HCT116 (cell line): Measurements from ENCODE around the gene CDK19. TPM values are rescaled to one million over a fixed set of nuclear protein-coding genes. Genes with fewer than 3 reads are reported as not detected.

ENCODE experiments used
- ATAC-seq: fragments of 200-7000 bp; cut with Tn5 transposase; 2 replicates; pipeline ENCODE4 v1.9.1; 2020; ENCODE audit warnings: mild to moderate bottlenecking, moderate library complexity
- BruUV-seq: library from RNA; stranded (reverse); fragments of 400-500 nt; replicated peaks from 2 replicates; lab custom pipeline; 2021; lab: Mats Ljungman, UMichigan
- CTCF ChIA-PET: fragments of 300-600 bp; sonication (Branson Sonifier 250); formaldehyde crosslinking; loops from one replicate; lab custom pipeline; 2021; ENCODE audit warnings: antibody characterized with exemption; lab: Charles Lee
- POLR2A ChIA-PET: fragments of 300-600, 350-600 bp; sonication (Branson Sonifier 250); formaldehyde crosslinking; loops from one replicate; lab custom pipeline; 2021; ENCODE audit warnings: antibody characterized with exemption; lab: Charles Lee
- RAD21 ChIA-PET, 2 experiments: fragments of 300-600 bp; sonication (Branson Sonifier 250); formaldehyde crosslinking; loops; one replicate each; lab custom pipeline; 2023; ENCODE audit warnings: low total read pairs in 2 of 2; ENCODE audit not compliant: uncharacterized antibody in 2 of 2, unreplicated experiment in 2 of 2, low non-redundant PET in 1 of 2; lab: Charles Lee
- DNase-seq: peaks from one replicate; pipeline ENCODE4 v3.0.0-alpha.2; 2010; ENCODE audit warnings: low read depth, low spot score
- H2AFZ ChIP-seq: fragments of 200-600 bp; shearing (Covaris generic), sonication (generic); 2 replicates; pipeline ENCODE4 v1.6.1; 2017; ENCODE audit warnings: low read depth, mixed run types, mixed read lengths, antibody characterized with exemption, low read length; ENCODE audit not compliant: poor library complexity, severe bottlenecking
- H3K27ac ChIP-seq: 2 replicates; pipeline ENCODE4 v1.5.1; 2012; ENCODE audit warnings: low read depth, low read length
- H3K27me3 ChIP-seq: fragments of 200-600 bp; sonication (generic); 2 replicates; pipeline ENCODE4 v1.6.1; 2016; ENCODE audit warnings: mixed run types, low read length, mixed read lengths; ENCODE audit not compliant: insufficient read depth
- H3K36me3 ChIP-seq, 2 experiments: fragments of 200-500 bp in 1 of 2; fragments of 200-600 bp in 1 of 2; sonication (Bioruptor generic) in 1 of 2; sonication (generic) in 1 of 2; 2 replicates each; pipeline versions ENCODE4 v1.5.1 to v1.6.1; 2014 to 2016; ENCODE audit warnings: low read length in 2 of 2, inconsistent platforms in 1 of 2, mixed read lengths in 1 of 2, mixed run types in 1 of 2; ENCODE audit not compliant: insufficient read depth in 2 of 2, control insufficient read depth in 1 of 2
- H3K4me1 ChIP-seq, 2 experiments: fragments of 200-600 bp in 1 of 2; sonication (generic) in 1 of 2; 2 replicates each; pipeline versions ENCODE4 v1.5.1 to v1.6.1; 2012 to 2017; ENCODE audit warnings: low read length in 2 of 2, inconsistent platforms in 1 of 2, mild to moderate bottlenecking in 1 of 2, mixed read lengths in 1 of 2, mixed run types in 1 of 2, moderate library complexity in 1 of 2; ENCODE audit not compliant: insufficient read depth in 2 of 2, control insufficient read depth in 1 of 2
- H3K4me2 ChIP-seq: fragments of 200-600 bp; sonication (generic); 2 replicates; pipeline ENCODE4 v1.6.1; 2017; ENCODE audit warnings: mixed run types, low read length, mixed read lengths
- H3K4me3 ChIP-seq, 2 experiments: fragments of 200-600 bp in 1 of 2; sonication (generic) in 1 of 2; replicated peaks in 1 of 2; 2 replicates each; pipeline ENCODE4 v1.5.1; 2011 to 2016; ENCODE audit warnings: low read length in 2 of 2, control low read depth in 1 of 2, low read depth in 1 of 2, mild to moderate bottlenecking in 1 of 2, mixed read lengths in 1 of 2, mixed run types in 1 of 2
- H3K79me2 ChIP-seq: fragments of 200-600 bp; sonication (generic); 2 replicates; pipeline ENCODE4 v1.6.1; 2017; ENCODE audit warnings: mild to moderate bottlenecking, mixed run types, low read length, moderate library complexity, mixed read lengths; ENCODE audit not compliant: insufficient read depth
- H3K9ac ChIP-seq: fragments of 200-600 bp; sonication (generic); 2 replicates; pipeline ENCODE4 v1.6.1; 2016; ENCODE audit warnings: low read length, mixed read lengths
- H3K9me2 ChIP-seq: fragments of 200-600 bp; sonication (generic), shearing (Covaris generic); 2 replicates; pipeline ENCODE4 v1.6.1; 2017; ENCODE audit warnings: mixed run types, mild to moderate bottlenecking, moderate library complexity; ENCODE audit not compliant: insufficient read depth
- H3K9me3 ChIP-seq, 2 experiments: fragments of 200-500 bp in 1 of 2; fragments of 200-600 bp in 1 of 2; sonication (Bioruptor generic) in 1 of 2; sonication (generic) in 1 of 2; 2 replicates each; pipeline ENCODE4 v1.6.1; 2014 to 2017; ENCODE audit warnings: low read length in 2 of 2, mixed read lengths in 2 of 2, inconsistent platforms in 1 of 2, low read depth in 1 of 2, mild to moderate bottlenecking in 1 of 2, mixed run types in 1 of 2, moderate library complexity in 1 of 2; ENCODE audit not compliant: control insufficient read depth in 1 of 2, insufficient read depth in 1 of 2
- H4K20me1 ChIP-seq: fragments of 200-600 bp; sonication (generic), shearing (Covaris generic); 2 replicates; pipeline ENCODE4 v1.6.1; 2017; ENCODE audit warnings: mixed run types, mild to moderate bottlenecking, moderate library complexity; ENCODE audit not compliant: insufficient read depth
- CBX3 ChIP-seq: IDR thresholded peaks from 2 replicates; pipeline ENCODE4 v1.6.1; 2012; ENCODE audit warnings: low read depth
- CEBPB ChIP-seq: IDR thresholded peaks from 2 replicates; pipeline ENCODE4 v1.6.1; 2012; ENCODE audit warnings: low read depth
- EGR1 ChIP-seq: IDR thresholded peaks from 2 replicates; pipeline ENCODE4 v1.6.1; 2012; ENCODE audit warnings: low read depth
- EZH2 ChIP-seq: fragments of 200-600 bp; sonication (generic); IDR thresholded peaks from 2 replicates; pipeline ENCODE4 v1.6.1; 2017; ENCODE audit warnings: antibody characterized with exemption, mixed run types
- EZH2phosphoT487 ChIP-seq: fragments of 200-600 bp; IDR thresholded peaks from 2 replicates; pipeline ENCODE4 v1.6.1; 2018; ENCODE audit warnings: antibody characterized with exemption, borderline replicate concordance
- FOSL1 ChIP-seq: IDR thresholded peaks from 2 replicates; pipeline ENCODE4 v1.6.1; 2012; ENCODE audit warnings: low read depth
- JUND ChIP-seq: IDR thresholded peaks from 2 replicates; pipeline ENCODE4 v1.6.1; 2012
- POLR2A ChIP-seq: IDR thresholded peaks from 2 replicates; pipeline ENCODE4 v1.7.0; 2011; ENCODE audit warnings: borderline replicate concordance; ENCODE audit not compliant: insufficient read depth, insufficient read length; ENCODE audit errors: extremely low read depth
- RAD21 ChIP-seq: IDR thresholded peaks from 2 replicates; pipeline ENCODE4 v1.6.1; 2012; ENCODE audit warnings: low read depth, mild to moderate bottlenecking
- SIN3A ChIP-seq: IDR thresholded peaks from 2 replicates; pipeline ENCODE4 v1.6.1; 2012; ENCODE audit warnings: low read depth
- SP1 ChIP-seq: IDR thresholded peaks from 2 replicates; pipeline ENCODE4 v1.6.1; 2012; ENCODE audit warnings: low read depth
- SRF ChIP-seq: IDR thresholded peaks from 2 replicates; pipeline ENCODE4 v1.6.1; 2012; ENCODE audit warnings: low read depth
- TCF7L2 ChIP-seq: IDR thresholded peaks from 2 replicates; pipeline ENCODE4 v1.7.0; 2011; ENCODE audit warnings: borderline replicate concordance, inconsistent platforms; ENCODE audit not compliant: insufficient read depth, insufficient read length; ENCODE audit errors: extremely low read depth
- YY1 ChIP-seq: IDR thresholded peaks from 2 replicates; pipeline ENCODE4 v1.6.1; 2011; ENCODE audit warnings: low read length, low read depth, moderate library complexity, mild to moderate bottlenecking; ENCODE audit not compliant: insufficient replicate concordance; ENCODE audit errors: extremely low read depth
- ZFX ChIP-seq: fragments of 450-650 bp; IDR thresholded peaks from 2 replicates; pipeline ENCODE4 v1.6.1; 2017
- ZNF274 ChIP-seq: fragments of 200-500 bp; sonication (Bioruptor generic); IDR thresholded peaks from 2 replicates; pipeline ENCODE4 v1.6.1; 2014; ENCODE audit warnings: mild to moderate bottlenecking, low read depth, low read length, inconsistent platforms
- intact Hi-C: fragments of 100-400 bp; cut with micrococcal nuclease; formaldehyde crosslinking; loops from 2 replicates; pipeline ENCODE4 v1.10.0; 2022
- total RNA-seq: library from RNA; stranded (reverse); gene quantifications from one replicate; pipeline ENCODE4 v1.2.1, GENCODE V29; 2021; ENCODE audit not compliant: unreplicated experiment
- TF ChIP-seq, protein P1 (sequence below): IDR thresholded peaks from 2 replicates; pipeline ENCODE4 v1.6.1; 2012
- TF ChIP-seq, protein P2 (sequence below): IDR thresholded peaks from 2 replicates; pipeline ENCODE4 v1.6.1; 2011; ENCODE audit warnings: mild to moderate bottlenecking, low read length, moderate library complexity; ENCODE audit not compliant: insufficient replicate concordance; ENCODE audit errors: extremely low read depth
- TF ChIP-seq, protein P3 (sequence below): IDR thresholded peaks from 2 replicates; pipeline ENCODE4 v1.6.1; 2012

Gene CDK19
- total RNA-seq, 1 experiment from 2014 or later, result 20.0 TPM

DNA sequence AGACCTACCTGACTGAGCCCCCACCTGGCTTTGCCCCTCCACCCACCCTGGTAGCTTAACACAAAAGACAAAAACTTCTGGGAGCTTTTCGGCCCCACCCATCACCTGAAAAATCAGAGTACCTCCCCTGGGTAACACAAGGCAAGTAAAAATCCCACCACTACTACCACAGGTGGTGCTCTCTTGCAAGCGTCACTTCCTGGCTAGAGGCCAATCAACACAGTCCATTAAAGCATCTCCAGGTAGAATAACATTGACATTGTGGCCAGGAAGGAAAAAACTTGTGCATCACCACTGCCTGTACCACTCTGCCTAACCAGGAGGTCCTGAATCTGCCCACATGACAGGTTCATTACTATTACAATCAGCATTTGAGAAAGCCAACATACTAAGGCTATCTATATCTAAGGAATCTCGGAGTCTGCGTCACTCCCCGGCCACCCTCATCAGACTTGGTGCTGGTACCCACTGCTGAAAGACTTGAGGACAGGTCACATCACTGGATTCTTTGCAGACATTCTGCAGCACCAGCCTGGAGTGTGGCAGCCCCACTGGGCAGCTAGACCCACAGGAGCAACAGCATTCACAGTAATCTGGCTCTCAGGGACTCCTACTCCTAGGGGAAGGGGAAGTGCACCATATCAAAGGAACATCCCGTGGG, 125.9 kb downstream of the CDK19 start:
- no peaks in the 10 kb centered on the region for H3K79me2 ChIP-seq
- intact Hi-C loops, result no loop called here
- RAD21 ChIA-PET, result no interaction called here
- no peaks in the 10 kb centered on the region for H3K36me3 ChIP-seq
- no peak overlapping the region for H3K27ac ChIP-seq
- DNase-seq, result no peak
- POLR2A ChIA-PET, result interaction anchor here (1.4 to 2.2 kb wide), 2 partner anchors 126 to 185 kb away, joined by 3 to 7 read pairs; partner anchors contain the start of genes AMD1 and CDK19
- no peaks in the 10 kb centered on the region for H3K27me3 ChIP-seq
- BruUV-seq, result no TSS peak
- peak; percentile 25; the same call in 1 of the 2 replicates for ATAC-seq
- no peaks in the 10 kb centered on the region for H4K20me1 ChIP-seq
- no peaks in the 10 kb centered on the region for H3K9me2 ChIP-seq
- no peak overlapping the region for H3K4me2 ChIP-seq
- TF ChIP-seq TCF7L2 (no peak), SP1 (no peak), POLR2A (no peak), JUND (no peak), FOSL1 (no peak)
- TF ChIP-seq, protein P1, sequence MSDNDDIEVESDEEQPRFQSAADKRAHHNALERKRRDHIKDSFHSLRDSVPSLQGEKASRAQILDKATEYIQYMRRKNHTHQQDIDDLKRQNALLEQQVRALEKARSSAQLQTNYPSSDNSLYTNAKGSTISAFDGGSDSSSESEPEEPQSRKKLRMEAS, result no peak
- no peak overlapping the region for H3K9ac ChIP-seq
- no peak overlapping the region for H2AFZ ChIP-seq
- H3K4me1 ChIP-seq, result peaks cover 7 to 12% of the 10 kb centered on the region in 2 experiments
- H3K9me3 ChIP-seq, result no peaks in the 10 kb centered on the region
- CTCF ChIA-PET, result no interaction called here
- H3K4me3 ChIP-seq, result no peak overlapping the region

DNA sequence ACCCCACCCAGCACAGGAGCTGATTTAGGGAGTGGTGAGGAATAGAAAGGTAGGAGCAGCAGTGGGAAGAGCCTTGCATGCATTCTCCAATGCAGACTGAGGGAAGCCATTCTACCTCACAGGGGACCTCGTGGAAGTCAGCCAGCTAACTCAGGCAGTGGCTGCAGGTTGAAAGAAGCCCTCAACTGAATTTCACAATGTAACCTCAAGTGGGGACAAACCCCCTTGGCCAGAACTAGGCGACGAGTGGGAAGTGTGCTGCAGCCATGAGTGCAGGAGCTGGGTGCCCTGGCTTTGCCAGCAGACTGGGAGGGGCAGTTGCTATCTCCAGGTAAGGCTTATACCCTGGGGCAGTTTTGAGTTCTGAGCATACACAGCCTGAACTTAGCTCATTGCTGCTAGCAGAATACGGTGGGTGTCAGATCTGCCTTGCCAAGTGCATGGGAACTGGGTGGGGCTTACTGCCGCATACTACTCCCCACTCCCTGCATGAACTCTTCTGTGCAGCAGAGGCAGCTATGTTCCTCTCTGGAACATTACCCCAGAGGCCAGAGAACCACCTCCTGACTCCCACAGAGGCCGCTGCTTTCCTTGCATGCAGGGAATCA, 126.5 kb downstream of the CDK19 start:
- Histone ChIP-seq H3K27me3 (no peaks in the 10 kb centered on the region), H3K79me2 (no peaks in the 10 kb centered on the region), H3K4me3 (no peak overlapping the region), H3K9ac (no peak overlapping the region), H3K9me2 (no peaks in the 10 kb centered on the region), H3K27ac (no peak overlapping the region), H3K9me3 (no peaks in the 10 kb centered on the region), H3K4me2 (no peak overlapping the region), H3K4me1 (peaks cover 7 to 12% of the 10 kb centered on the region in 2 experiments), H4K20me1 (no peaks in the 10 kb centered on the region), H3K36me3 (no peaks in the 10 kb centered on the region), H2AFZ (no peak overlapping the region)
- BruUV-seq, result no TSS peak
- TF ChIP-seq, protein P2, sequence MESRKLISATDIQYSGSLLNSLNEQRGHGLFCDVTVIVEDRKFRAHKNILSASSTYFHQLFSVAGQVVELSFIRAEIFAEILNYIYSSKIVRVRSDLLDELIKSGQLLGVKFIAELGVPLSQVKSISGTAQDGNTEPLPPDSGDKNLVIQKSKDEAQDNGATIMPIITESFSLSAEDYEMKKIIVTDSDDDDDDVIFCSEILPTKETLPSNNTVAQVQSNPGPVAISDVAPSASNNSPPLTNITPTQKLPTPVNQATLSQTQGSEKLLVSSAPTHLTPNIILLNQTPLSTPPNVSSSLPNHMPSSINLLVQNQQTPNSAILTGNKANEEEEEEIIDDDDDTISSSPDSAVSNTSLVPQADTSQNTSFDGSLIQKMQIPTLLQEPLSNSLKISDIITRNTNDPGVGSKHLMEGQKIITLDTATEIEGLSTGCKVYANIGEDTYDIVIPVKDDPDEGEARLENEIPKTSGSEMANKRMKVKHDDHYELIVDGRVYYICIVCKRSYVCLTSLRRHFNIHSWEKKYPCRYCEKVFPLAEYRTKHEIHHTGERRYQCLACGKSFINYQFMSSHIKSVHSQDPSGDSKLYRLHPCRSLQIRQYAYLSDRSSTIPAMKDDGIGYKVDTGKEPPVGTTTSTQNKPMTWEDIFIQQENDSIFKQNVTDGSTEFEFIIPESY, result no peak
- no peak for TF ChIP-seq RAD21
- TF ChIP-seq SP1, result no peak
- TF ChIP-seq EZH2phosphoT487, result no peak
- TF ChIP-seq YY1, result no peak
- TF ChIP-seq SRF, result no peak
- TF ChIP-seq, protein P1, result no peak
- no peak for TF ChIP-seq EZH2
- no peak for TF ChIP-seq JUND
- TF ChIP-seq ZNF274, result no peak
- no peak for TF ChIP-seq CBX3
- no peak for TF ChIP-seq EGR1
- TF ChIP-seq, protein P3, sequence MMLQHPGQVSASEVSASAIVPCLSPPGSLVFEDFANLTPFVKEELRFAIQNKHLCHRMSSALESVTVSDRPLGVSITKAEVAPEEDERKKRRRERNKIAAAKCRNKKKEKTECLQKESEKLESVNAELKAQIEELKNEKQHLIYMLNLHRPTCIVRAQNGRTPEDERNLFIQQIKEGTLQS, result no peak
- TF ChIP-seq FOSL1, result no peak
- no peak for TF ChIP-seq SIN3A
- no peak for TF ChIP-seq ZFX
- TF ChIP-seq CEBPB, result no peak
- DNase-seq (no peak), ATAC-seq (peak; percentile 60)
- ChIA-PET POLR2A (interaction anchor here (2.2 kb wide), 1 partner anchor 186 kb away, joined by 7 read pairs; the partner anchor contains the start of gene AMD1), CTCF (no interaction called here), RAD21 (no interaction called here)
- intact Hi-C loops, result no loop called here
